ENCODE data around the gene ERAL1.

DNA sequence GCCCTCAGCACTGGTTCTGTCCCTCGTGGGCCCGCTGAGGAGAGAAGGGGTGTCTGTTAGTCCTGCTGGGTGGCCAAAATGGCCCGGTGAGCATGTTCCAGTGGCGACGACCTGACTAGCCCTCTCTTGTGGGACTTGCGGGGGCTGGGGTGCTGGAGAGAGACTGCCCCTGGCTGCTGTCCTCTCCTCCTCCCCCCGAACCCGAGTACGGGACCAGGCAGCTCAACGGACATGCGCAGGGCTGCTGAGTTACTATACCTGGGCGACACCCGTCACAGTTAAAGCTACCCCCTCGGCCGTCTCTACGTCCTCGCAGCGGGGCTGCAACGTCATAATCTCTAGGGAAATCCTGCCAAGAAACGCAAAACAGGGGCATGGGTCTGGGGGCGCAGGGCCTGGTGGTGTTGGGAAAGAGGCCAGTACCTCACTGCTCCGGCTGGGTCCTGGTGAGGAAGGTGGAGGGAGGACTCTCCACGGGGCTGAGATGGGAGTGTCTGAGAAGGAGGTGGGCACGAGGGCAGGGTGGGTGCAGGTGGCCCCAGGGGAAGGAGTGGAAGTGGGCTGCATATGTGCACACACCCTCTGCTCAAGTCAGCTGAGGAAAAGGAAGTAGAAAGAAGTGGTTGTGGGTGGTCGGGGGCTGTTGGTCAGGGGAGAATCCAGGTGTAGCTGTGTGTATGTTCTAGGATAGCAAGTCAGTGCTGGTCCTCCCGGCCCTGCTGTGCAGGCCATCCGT, 29.3 kb downstream of the ERAL1 start:
- TF ChIP-seq POLR2A (IDR thresholded peaks at IDR 0.05) (no peak), EP300 (IDR thresholded peaks at IDR 0.05) (no peak)
- TF ChIP-seq, protein P1, sequence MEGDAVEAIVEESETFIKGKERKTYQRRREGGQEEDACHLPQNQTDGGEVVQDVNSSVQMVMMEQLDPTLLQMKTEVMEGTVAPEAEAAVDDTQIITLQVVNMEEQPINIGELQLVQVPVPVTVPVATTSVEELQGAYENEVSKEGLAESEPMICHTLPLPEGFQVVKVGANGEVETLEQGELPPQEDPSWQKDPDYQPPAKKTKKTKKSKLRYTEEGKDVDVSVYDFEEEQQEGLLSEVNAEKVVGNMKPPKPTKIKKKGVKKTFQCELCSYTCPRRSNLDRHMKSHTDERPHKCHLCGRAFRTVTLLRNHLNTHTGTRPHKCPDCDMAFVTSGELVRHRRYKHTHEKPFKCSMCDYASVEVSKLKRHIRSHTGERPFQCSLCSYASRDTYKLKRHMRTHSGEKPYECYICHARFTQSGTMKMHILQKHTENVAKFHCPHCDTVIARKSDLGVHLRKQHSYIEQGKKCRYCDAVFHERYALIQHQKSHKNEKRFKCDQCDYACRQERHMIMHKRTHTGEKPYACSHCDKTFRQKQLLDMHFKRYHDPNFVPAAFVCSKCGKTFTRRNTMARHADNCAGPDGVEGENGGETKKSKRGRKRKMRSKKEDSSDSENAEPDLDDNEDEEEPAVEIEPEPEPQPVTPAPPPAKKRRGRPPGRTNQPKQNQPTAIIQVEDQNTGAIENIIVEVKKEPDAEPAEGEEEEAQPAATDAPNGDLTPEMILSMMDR (IDR thresholded peaks at IDR 0.05): no peak

Data from tibial nerve (tissue), 4 donors.